Uterus (tissue), 2 donors: ENCODE results near the gene PCSK9.
"Not testable (repeated sequence)": the region's sequence is repeated elsewhere in the genome, so short reads cannot be mapped to it uniquely, and the experiment has no call there.

ENCODE experiments used
- POLR2A ChIP-seq, 2 donors: fragments of 450-650 bp; IDR thresholded peaks; one replicate each; pipeline ENCODE4 v1.6.1; 2016; ENCODE audit warnings: antibody characterized with exemption in 2 of 2, mild to moderate bottlenecking in 1 of 2, moderate library complexity in 1 of 2
- TF ChIP-seq, protein P1 (sequence below), 4 experiments: fragments of 200-600 bp in 2 of 4; fragments of 450-650 bp in 2 of 4; sonication (generic) in 2 of 4; IDR thresholded peaks; one replicate each; pipeline ENCODE4 v1.5.1; 2016 to 2019; ENCODE audit warnings: antibody characterized with exemption in 4 of 4, mild to moderate bottlenecking in 2 of 4, moderate library complexity in 1 of 4

DNA sequence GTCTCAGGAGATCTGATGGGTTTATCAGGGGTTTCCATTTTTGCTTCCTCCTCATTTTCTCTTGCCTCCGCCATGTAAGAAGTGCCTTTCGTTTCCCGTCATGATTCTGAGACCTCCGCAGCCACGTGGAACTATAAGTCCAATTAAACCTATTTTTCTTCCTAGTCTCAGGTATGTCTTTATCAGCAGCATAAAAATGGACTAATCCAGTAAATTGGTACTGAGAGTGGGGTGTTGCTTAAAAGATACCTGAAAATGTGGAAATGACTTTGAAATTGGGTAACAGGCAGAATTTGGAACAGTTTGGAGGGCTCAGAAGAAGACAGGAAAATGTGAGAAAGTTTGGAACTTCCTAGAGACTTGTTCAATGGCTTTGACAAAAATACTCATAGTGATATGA is 8.2 kb upstream of the PCSK9 start:
- TF ChIP-seq, protein P1, sequence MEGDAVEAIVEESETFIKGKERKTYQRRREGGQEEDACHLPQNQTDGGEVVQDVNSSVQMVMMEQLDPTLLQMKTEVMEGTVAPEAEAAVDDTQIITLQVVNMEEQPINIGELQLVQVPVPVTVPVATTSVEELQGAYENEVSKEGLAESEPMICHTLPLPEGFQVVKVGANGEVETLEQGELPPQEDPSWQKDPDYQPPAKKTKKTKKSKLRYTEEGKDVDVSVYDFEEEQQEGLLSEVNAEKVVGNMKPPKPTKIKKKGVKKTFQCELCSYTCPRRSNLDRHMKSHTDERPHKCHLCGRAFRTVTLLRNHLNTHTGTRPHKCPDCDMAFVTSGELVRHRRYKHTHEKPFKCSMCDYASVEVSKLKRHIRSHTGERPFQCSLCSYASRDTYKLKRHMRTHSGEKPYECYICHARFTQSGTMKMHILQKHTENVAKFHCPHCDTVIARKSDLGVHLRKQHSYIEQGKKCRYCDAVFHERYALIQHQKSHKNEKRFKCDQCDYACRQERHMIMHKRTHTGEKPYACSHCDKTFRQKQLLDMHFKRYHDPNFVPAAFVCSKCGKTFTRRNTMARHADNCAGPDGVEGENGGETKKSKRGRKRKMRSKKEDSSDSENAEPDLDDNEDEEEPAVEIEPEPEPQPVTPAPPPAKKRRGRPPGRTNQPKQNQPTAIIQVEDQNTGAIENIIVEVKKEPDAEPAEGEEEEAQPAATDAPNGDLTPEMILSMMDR (IDR thresholded peaks at IDR 0.05): not testable (repeated sequence)
- not testable (repeated sequence) for TF ChIP-seq POLR2A (IDR thresholded peaks at IDR 0.05)
